Mesenchymal stem cell (in vitro differentiated cells and primary cell): ENCODE results near the gene SLC25A13.

Experiments
- DNase-seq: peaks from one replicate; pipeline ENCODE4 v3.0.0-alpha.2; 2013
- H2AFZ ChIP-seq: one replicate; pipeline ENCODE4 v1.6.1; 2013; ENCODE audit warnings: low read depth, mild to moderate bottlenecking, control low read depth, inconsistent platforms, low read length, moderate library complexity
- H2AK5ac ChIP-seq: 2 replicates; pipeline ENCODE4 v1.6.1; 2013; ENCODE audit warnings: low read length, moderate library complexity, mild to moderate bottlenecking, inconsistent platforms; ENCODE audit not compliant: severe bottlenecking
- H2BK120ac ChIP-seq: one replicate; pipeline ENCODE4 v1.6.1; 2013; ENCODE audit warnings: low read depth, mild to moderate bottlenecking, inconsistent platforms, low read length, moderate library complexity
- H2BK12ac ChIP-seq, 2 experiments: one replicate each; pipeline ENCODE4 v1.6.1; 2013; ENCODE audit warnings: inconsistent platforms in 2 of 2, low read length in 2 of 2, mild to moderate bottlenecking in 2 of 2, moderate library complexity in 2 of 2, control low read depth in 1 of 2
- H2BK15ac ChIP-seq: one replicate; pipeline ENCODE4 v1.6.1; 2013; ENCODE audit warnings: mild to moderate bottlenecking, low read depth, inconsistent platforms; ENCODE audit not compliant: poor library complexity, severe bottlenecking
- H2BK5ac ChIP-seq: 2 replicates; pipeline ENCODE4 v1.6.1; 2013; ENCODE audit warnings: low read depth, mild to moderate bottlenecking, low read length, control low read depth, inconsistent platforms; ENCODE audit not compliant: poor library complexity, severe bottlenecking
- H3K14ac ChIP-seq, 2 experiments: one replicate each; pipeline ENCODE4 v1.6.1; 2013; ENCODE audit warnings: inconsistent platforms in 2 of 2, low read length in 2 of 2, control low read depth in 1 of 2, mild to moderate bottlenecking in 1 of 2, moderate library complexity in 1 of 2
- H3K18ac ChIP-seq, 2 experiments: one replicate each; pipeline ENCODE4 v1.6.1; 2013; ENCODE audit warnings: inconsistent platforms in 2 of 2, low read length in 2 of 2, control low read depth in 1 of 2, low read depth in 1 of 2, mild to moderate bottlenecking in 1 of 2
- H3K23ac ChIP-seq, 2 experiments: one replicate each; pipeline ENCODE4 v1.6.1; 2013; ENCODE audit warnings: inconsistent platforms in 2 of 2, low read length in 2 of 2, mild to moderate bottlenecking in 2 of 2, moderate library complexity in 2 of 2, control low read depth in 1 of 2
- H3K27ac ChIP-seq: 2 replicates; pipeline ENCODE4 v1.5.1; 2013; ENCODE audit warnings: mild to moderate bottlenecking, moderate library complexity, low read length, control low read depth, inconsistent platforms; ENCODE audit not compliant: poor library complexity, severe bottlenecking
- H3K27me3 ChIP-seq, 2 experiments: 2 replicates each; pipeline versions ENCODE4 v1.6.1 to v1.7.0; 2013; ENCODE audit warnings: low read length in 2 of 2, mild to moderate bottlenecking in 2 of 2, moderate library complexity in 2 of 2, control low read depth in 1 of 2, inconsistent platforms in 1 of 2; ENCODE audit not compliant: control insufficient read depth in 1 of 2, insufficient read depth in 1 of 2
- H3K36me3 ChIP-seq, 2 experiments: 2 replicates each; pipeline versions ENCODE4 v1.6.1 to v1.7.0; 2013; ENCODE audit warnings: low read length in 2 of 2, control low read depth in 1 of 2, inconsistent platforms in 1 of 2, low read depth in 1 of 2, mild to moderate bottlenecking in 1 of 2; ENCODE audit not compliant: insufficient read depth in 2 of 2, control insufficient read depth in 1 of 2
- H3K4ac ChIP-seq, 2 experiments: one replicate each; pipeline ENCODE4 v1.6.1; 2013; ENCODE audit warnings: inconsistent platforms in 2 of 2, low read length in 2 of 2, mild to moderate bottlenecking in 2 of 2, moderate library complexity in 2 of 2, control low read depth in 1 of 2, low read depth in 1 of 2
- H3K4me1 ChIP-seq: 2 replicates; pipeline ENCODE4 v1.6.1; 2013; ENCODE audit warnings: low read depth, low read length, control low read depth; ENCODE audit not compliant: control insufficient read depth, insufficient read depth
- H3K4me2 ChIP-seq: 2 replicates; pipeline ENCODE4 v1.6.1; 2013; ENCODE audit warnings: low read length, mild to moderate bottlenecking, inconsistent platforms; ENCODE audit not compliant: poor library complexity, severe bottlenecking
- H3K4me3 ChIP-seq, 2 experiments: 2 replicates each; pipeline versions ENCODE4 v1.5.1 to v1.7.0; 2013; ENCODE audit warnings: low read length in 2 of 2, mild to moderate bottlenecking in 2 of 2, control low read depth in 1 of 2, low read depth in 1 of 2; ENCODE audit not compliant: insufficient read depth in 1 of 2
- H3K79me1 ChIP-seq: replicated peaks from 2 replicates; pipeline ENCODE4 v1.6.1; 2013; ENCODE audit warnings: mild to moderate bottlenecking, control low read depth, low read length, inconsistent platforms; ENCODE audit not compliant: poor library complexity, severe bottlenecking
- H3K9ac ChIP-seq: 2 replicates; pipeline ENCODE4 v1.7.0; 2013; ENCODE audit warnings: mild to moderate bottlenecking, low read length, moderate library complexity
- H3K9me3 ChIP-seq: 2 replicates; pipeline ENCODE4 v1.7.0; 2013; ENCODE audit warnings: mild to moderate bottlenecking, low read length; ENCODE audit not compliant: control insufficient read depth
- H4K8ac ChIP-seq: one replicate; pipeline ENCODE4 v1.6.1; 2013; ENCODE audit warnings: inconsistent platforms, mild to moderate bottlenecking, low read length, moderate library complexity
- H4K91ac ChIP-seq: one replicate; pipeline ENCODE4 v1.6.1; 2013; ENCODE audit warnings: mild to moderate bottlenecking, low read length, inconsistent platforms
- WGBS: methylation state at CpG from one replicate; pipeline ENCODE4 v1.1.7; 2013; ENCODE audit warnings: mixed read lengths; 5-methylcytosine and 5-hydroxymethylcytosine counted together

The SLC25A13 gene

GRCh38 chr7:96285579-96285978 is 36.3 kb downstream of the SLC25A13 start:
- Histone ChIP-seq H4K91ac (no peak overlapping the region), H3K4ac (no peak overlapping the region), H2BK5ac (no peak overlapping the region), H3K9ac (no peak overlapping the region), H3K4me3 (no peak overlapping the region), H3K14ac (no peak overlapping the region), H2AFZ (no peak overlapping the region), H3K4me2 (no peak overlapping the region), H3K4me1 (peaks cover 1% of the 10 kb centered on the region), H3K79me1 (peaks cover 39% of the 10 kb centered on the region), H4K8ac (no peak overlapping the region), H2BK15ac (peak overlapping the region; percentile 21), H2BK12ac (no peak overlapping the region), H3K23ac (no peak overlapping the region), H3K36me3 (no peaks in the 10 kb centered on the region), H3K27me3 (no peaks in the 10 kb centered on the region), H3K18ac (no peak overlapping the region), H2AK5ac (no peak overlapping the region), H3K9me3 (no peaks in the 10 kb centered on the region), H2BK120ac (no peak overlapping the region), H3K27ac (no peak overlapping the region)
- WGBS = 59% methylated on average over 3 of the region's 3 CpGs
- no peak for DNase-seq

GRCh38 chr7:96284835-96285234 is 37.1 kb downstream of the SLC25A13 start:
- Histone ChIP-seq H2BK15ac (no peak overlapping the region), H2AK5ac (no peak overlapping the region)
- 93% methylated on average over 3 of the region's 3 CpGs for WGBS

GRCh38 chr7:96284240-96284639 is 37.7 kb downstream of the SLC25A13 start:
- DNase-seq = no peak
- Histone ChIP-seq H3K4me2 (no peak overlapping the region), H3K79me1 (peaks cover 46% of the 10 kb centered on the region), H2BK12ac (no peak overlapping the region), H3K23ac (no peak overlapping the region), H3K9ac (no peak overlapping the region), H3K18ac (no peak overlapping the region), H2AK5ac (no peak overlapping the region), H3K27me3 (no peaks in the 10 kb centered on the region), H2BK5ac (no peak overlapping the region), H2AFZ (no peak overlapping the region), H3K4me1 (peaks cover 3% of the 10 kb centered on the region), H4K8ac (no peak overlapping the region), H3K14ac (no peak overlapping the region), H2BK120ac (no peak overlapping the region), H3K27ac (no peak overlapping the region), H3K9me3 (no peaks in the 10 kb centered on the region), H3K4ac (no peak overlapping the region), H3K4me3 (no peak overlapping the region), H2BK15ac (no peak overlapping the region), H3K36me3 (no peaks in the 10 kb centered on the region), H4K91ac (no peak overlapping the region)
- WGBS = 100% methylated on average over 2 of the region's 2 CpGs

More at GRCh38 chr7:96284835-96285234, 37.1 kb downstream of the SLC25A13 start:
- Histone ChIP-seq H3K9ac (no peak overlapping the region), H3K4me1 (peaks cover 2% of the 10 kb centered on the region), H3K36me3 (no peaks in the 10 kb centered on the region), H2AFZ (no peak overlapping the region), H3K4ac (no peak overlapping the region), H2BK120ac (no peak overlapping the region), H3K23ac (no peak overlapping the region), H3K79me1 (peaks cover 43% of the 10 kb centered on the region), H3K4me3 (no peak overlapping the region), H3K27me3 (no peaks in the 10 kb centered on the region), H3K14ac (no peak overlapping the region), H3K4me2 (no peak overlapping the region), H3K9me3 (no peaks in the 10 kb centered on the region), H2BK12ac (no peak overlapping the region), H2BK5ac (no peak overlapping the region), H3K18ac (no peak overlapping the region), H4K8ac (no peak overlapping the region), H3K27ac (no peak overlapping the region), H4K91ac (no peak overlapping the region)
- no peak for DNase-seq

- Histone ChIP-seq H4K91ac (no peak overlapping the region), H2BK15ac (no peak overlapping the region), H3K4me2 (no peak overlapping the region), H3K36me3 (no peaks in the 10 kb centered on the region), H2AFZ (no peak overlapping the region), H2BK5ac (no peak overlapping the region), H3K23ac (no peak overlapping the region), H3K79me1 (peaks cover 43% of the 10 kb centered on the region), H2AK5ac (no peak overlapping the region), H2BK120ac (no peak overlapping the region), H3K4ac (no peak overlapping the region), H3K27me3 (no peaks in the 10 kb centered on the region), H3K9ac (no peak overlapping the region), H3K4me1 (peaks cover 3% of the 10 kb centered on the region), H2BK12ac (no peak overlapping the region), H3K4me3 (no peak overlapping the region), H4K8ac (no peak overlapping the region), H3K9me3 (no peaks in the 10 kb centered on the region), H3K27ac (no peak overlapping the region), H3K14ac (no peak overlapping the region), H3K18ac (no peak overlapping the region)
- no peak for DNase-seq
- WGBS = no CpG with 5 or more reads among the region's 1 CpG
Observed at GRCh38 chr7:96282835-96283234, 39.1 kb downstream of the SLC25A13 start.
